Stimulated activated CD8-positive, alpha-beta memory T cell treated with anti-CD3 and anti-CD28 coated beads, Interleukin-4, amount 100 ng/mL, for 48 hours (primary cell): ENCODE measurements around the gene CDH12.

Source experiments
- DNase-seq: peaks from one replicate; pipeline ENCODE4 v3.0.0-alpha.2; 2020

The CDH12 gene

GRCh38 chr5:22757776-22758175 is 95.4 kb downstream of the CDH12 start:
- no peak for DNase-seq

GRCh38 chr5:22754155-22754554 is 99.0 kb downstream of the CDH12 start:
- no peak for DNase-seq

- DNase-seq: no peak
Measured at GRCh38 chr5:22751536-22751935, 101.6 kb downstream of the CDH12 start.

- DNase-seq: no peak
Measured at GRCh38 chr5:22736443-22737003, 116.6 kb downstream of the CDH12 start.

GRCh38 chr5:22734907-22735306 is 118.2 kb downstream of the CDH12 start:
- DNase-seq: no peak

- DNase-seq: no peak
Measured at GRCh38 chr5:22728610-22729009, 124.5 kb downstream of the CDH12 start.

GRCh38 chr5:22722491-22722890 is 130.7 kb downstream of the CDH12 start:
- no peak for DNase-seq

- DNase-seq: no peak
Measured at GRCh38 chr5:22722056-22722455, 131.1 kb downstream of the CDH12 start.

GRCh38 chr5:22719842-22720241 is 133.3 kb downstream of the CDH12 start:
- no peak for DNase-seq

GRCh38 chr5:22710660-22711059 is 142.5 kb downstream of the CDH12 start:
- no peak for DNase-seq

- DNase-seq: no peak
Measured at GRCh38 chr5:22709743-22710142, 143.4 kb downstream of the CDH12 start.

GRCh38 chr5:22708770-22709328 is 144.3 kb downstream of the CDH12 start:
- DNase-seq: no peak

GRCh38 chr5:22706901-22707300 is 146.2 kb downstream of the CDH12 start:
- no peak for DNase-seq

GRCh38 chr5:22699319-22699718 is 153.8 kb downstream of the CDH12 start:
- no peak for DNase-seq

- no peak for DNase-seq
Measured at GRCh38 chr5:22693121-22693520, 160.0 kb downstream of the CDH12 start.

GRCh38 chr5:22683050-22683449 is 170.1 kb downstream of the CDH12 start:
- DNase-seq: no peak

- no peak for DNase-seq
Measured at GRCh38 chr5:22678886-22679285, 174.3 kb downstream of the CDH12 start.

- DNase-seq: no peak
Measured at GRCh38 chr5:22673131-22673530, 180.0 kb downstream of the CDH12 start.

- no peak for DNase-seq
Measured at GRCh38 chr5:22669345-22669744, 183.8 kb downstream of the CDH12 start.

- no peak for DNase-seq
Measured at GRCh38 chr5:22665801-22666200, 187.3 kb downstream of the CDH12 start.

GRCh38 chr5:22663134-22663533 is 190.0 kb downstream of the CDH12 start:
- DNase-seq: no peak

GRCh38 chr5:22662391-22662790 is 190.8 kb downstream of the CDH12 start:
- DNase-seq: no peak

GRCh38 chr5:22651355-22651754 is 201.8 kb downstream of the CDH12 start:
- no peak for DNase-seq

- DNase-seq: no peak
Measured at GRCh38 chr5:22650511-22650910, 202.6 kb downstream of the CDH12 start.

GRCh38 chr5:22649074-22649473 is 204.1 kb downstream of the CDH12 start:
- no peak for DNase-seq
